Esophagus muscularis mucosa (tissue), 4 donors: ENCODE data around the gene MATK. TPM values are rescaled to one million over a fixed set of nuclear protein-coding genes. Genes with fewer than 3 reads are reported as not detected.

ENCODE experiments used
- DNase-seq: peaks from one replicate; pipeline ENCODE4 v3.0.0-alpha.2; 2017; ENCODE audit errors: extremely low spot score
- H3K27ac ChIP-seq, 4 donors: fragments of 200-600 bp; sonication (generic); replicated peaks in 1 of 4; 1 replicate in 3 of 4; 2 replicates in 1 of 4; pipeline ENCODE4 v1.5.1; 2016 to 2019; ENCODE audit warnings: mild to moderate bottlenecking in 1 of 4
- H3K27me3 ChIP-seq, 4 donors: fragments of 200-600 bp; sonication (generic); one replicate each; pipeline versions ENCODE4 v1.5.1 to v1.6.0; 2016 to 2019
- H3K36me3 ChIP-seq, 4 donors: fragments of 200-600 bp; sonication (generic); one replicate each; pipeline ENCODE4 v1.5.1; 2016 to 2019
- H3K4me1 ChIP-seq, 4 donors: fragments of 200-600 bp; sonication (generic); one replicate each; pipeline ENCODE4 v1.5.1; 2016 to 2019
- H3K4me3 ChIP-seq, 4 donors: fragments of 200-600 bp; sonication (generic); 1 replicate in 2 of 4; 2 replicates in 2 of 4; pipeline ENCODE4 v1.5.1; 2016 to 2019; ENCODE audit warnings: mild to moderate bottlenecking in 4 of 4, moderate library complexity in 1 of 4
- H3K9me3 ChIP-seq, 4 donors: fragments of 200-600 bp; sonication (generic); 1 replicate in 3 of 4; 2 replicates in 1 of 4; pipeline ENCODE4 v1.5.1; 2016 to 2019
- CTCF ChIP-seq, 3 experiments: fragments of 200-600 bp in 2 of 3; fragments of 450-650 bp in 1 of 3; sonication (generic) in 2 of 3; IDR thresholded peaks; one replicate each; pipeline ENCODE4 v1.5.1; 2017 to 2019; ENCODE audit warnings: antibody characterized with exemption in 3 of 3, mild to moderate bottlenecking in 2 of 3, moderate library complexity in 1 of 3
- EP300 ChIP-seq: sonication (generic); formaldehyde crosslinking; IDR thresholded peaks from one replicate; pipeline ENCODE4 v1.6.1; 2017; ENCODE audit warnings: antibody characterized with exemption
- POLR2A ChIP-seq: fragments of 450-650 bp; IDR thresholded peaks from one replicate; pipeline ENCODE4 v1.6.1; 2017; ENCODE audit warnings: antibody characterized with exemption, moderate library complexity, mild to moderate bottlenecking, low read depth
- POLR2AphosphoS5 ChIP-seq, 2 donors: sonication (generic); formaldehyde crosslinking; IDR thresholded peaks; one replicate each; pipeline ENCODE4 v1.6.1; 2017; ENCODE audit warnings: antibody characterized with exemption in 2 of 2
- WGBS: methylation state at CpG from one replicate; pipeline ENCODE4 v1.1.5; 2018; 5-methylcytosine and 5-hydroxymethylcytosine counted together
- intact Hi-C: fragments of 100-400 bp; cut with DNase I; formaldehyde crosslinking; loops from one replicate; pipeline ENCODE4 v1.15.1; 2023
- total RNA-seq, 4 donors: library from RNA; depleted of rRNA; stranded (reverse); fragments of >200 nt; gene quantifications; one replicate each; pipeline versions ENCODE4 v1.1.0 to v1.2.1, GENCODE V29; 2016

MATK gene
- total RNA-seq, 4 donors from 2014 or later = 0.13 to 2.9 (median 1.8) TPM

- 96% methylated on average over 6 of the region's 6 CpGs for WGBS
- intact Hi-C loops = no loop called here
- Histone ChIP-seq H3K27ac (no peak overlapping the region), H3K4me1 (peaks cover 0 to 5% (median 0%) of the 10 kb centered on the region in 4 donors), H3K4me3 (no peak overlapping the region), H3K9me3 (no peaks in the 10 kb centered on the region), H3K36me3 (no peaks in the 10 kb centered on the region), H3K27me3 (peaks cover 0 to 44% (median 0%) of the 10 kb centered on the region in 4 donors)
- no peak for TF ChIP-seq POLR2AphosphoS5 (IDR thresholded peaks at IDR 0.05)
- no peak for DNase-seq
Observed at GRCh38 chr19:3832001-3832400, 45.8 kb upstream of the MATK start.

- 71% methylated on average over 19 of the region's 19 CpGs for WGBS
- H3K9me3 ChIP-seq = no peaks in the 10 kb centered on the region
Observed at GRCh38 chr19:3831601-3832000, 45.4 kb upstream of the MATK start.

GRCh38 chr19:3830621-3831589, 44.7 kb upstream of the MATK start:
- intact Hi-C loops = no loop called here
- Histone ChIP-seq H3K4me3 (no peak overlapping the region), H3K36me3 (no peaks in the 10 kb centered on the region), H3K27me3 (peaks cover 0 to 44% (median 0%) of the 10 kb centered on the region in 4 donors), H3K27ac (no peak overlapping the region), H3K9me3 (no peaks in the 10 kb centered on the region), H3K4me1 (peaks cover 0 to 5% (median 0%) of the 10 kb centered on the region in 4 donors)
- 64% methylated on average over 44 of the region's 45 CpGs for WGBS
- no peak for TF ChIP-seq EP300
- TF ChIP-seq CTCF (IDR thresholded peaks at IDR 0.05) = no peak
- no peak for TF ChIP-seq POLR2AphosphoS5 (IDR thresholded peaks at IDR 0.05)
- DNase-seq = no peak

More at GRCh38 chr19:3831601-3832000, 45.4 kb upstream of the MATK start:
- Histone ChIP-seq H3K36me3 (no peaks in the 10 kb centered on the region), H3K4me1 (peaks cover 0 to 5% (median 0%) of the 10 kb centered on the region in 4 donors), H3K4me3 (no peak overlapping the region), H3K27me3 (peaks cover 0 to 44% (median 0%) of the 10 kb centered on the region in 4 donors), H3K27ac (no peak overlapping the region)
- DNase-seq = no peak
- intact Hi-C loops = no loop called here
- TF ChIP-seq POLR2A (no peak), POLR2AphosphoS5 (IDR thresholded peaks at IDR 0.05) (no peak), CTCF (IDR thresholded peaks at IDR 0.05) (no peak), EP300 (no peak)

GRCh38 chr19:3827306-3827705, 41.1 kb upstream of the MATK start:
- Histone ChIP-seq H3K27me3 (peaks cover 0 to 32% (median 0%) of the 10 kb centered on the region in 4 donors), H3K36me3 (no peaks in the 10 kb centered on the region), H3K27ac (no peak overlapping the region), H3K4me1 (peaks cover 0 to 5% (median 0%) of the 10 kb centered on the region in 4 donors), H3K9me3 (no peaks in the 10 kb centered on the region), H3K4me3 (no peak overlapping the region)
- intact Hi-C loops = no loop called here
- no peak for DNase-seq
- WGBS = 97% methylated on average over 11 of the region's 26 CpGs
- TF ChIP-seq EP300 (no peak), POLR2AphosphoS5 (IDR thresholded peaks at IDR 0.05) (no peak)

GRCh38 chr19:3826163-3826562, 40.0 kb upstream of the MATK start:
- H3K9me3 ChIP-seq = no peaks in the 10 kb centered on the region
- peaks cover 4 to 7% (median 5%) of the 10 kb centered on the region in 4 donors for H3K4me1 ChIP-seq
- no peak overlapping the region for H3K4me3 ChIP-seq
- no peak overlapping the region for H3K27ac ChIP-seq
- TF ChIP-seq POLR2A (no peak), POLR2AphosphoS5 (IDR thresholded peaks at IDR 0.05) (no peak), EP300 (no peak), CTCF (IDR thresholded peaks at IDR 0.05) (no peak)
- 50% methylated on average over 12 of the region's 12 CpGs for WGBS
- no peaks in the 10 kb centered on the region for H3K36me3 ChIP-seq
- DNase-seq = no peak
- peaks cover 0 to 26% (median 0%) of the 10 kb centered on the region in 4 donors for H3K27me3 ChIP-seq
- intact Hi-C loops = no loop called here
